PC-9 (cell line): ENCODE data around the gene CALCOCO2. TPM values are rescaled to one million over a fixed set of nuclear protein-coding genes. Genes with fewer than 3 reads are reported as not detected.
"Not testable (repeated sequence)": the region's sequence is repeated elsewhere in the genome, so short reads cannot be mapped to it uniquely, and the experiment has no call there.

Source experiments
- BruUV-seq: library from RNA; stranded (reverse); fragments of 400-500 nt; replicated peaks from 2 replicates; lab custom pipeline; 2021; lab: Mats Ljungman, UMichigan
- CTCF ChIA-PET: fragments of 300-600 bp; sonication (Branson Sonifier 250); formaldehyde crosslinking; loops from one replicate; lab custom pipeline; 2022; ENCODE audit warnings: antibody characterized with exemption; lab: Charles Lee
- POLR2A ChIA-PET: fragments of 300-600 bp; sonication (Branson Sonifier 250); formaldehyde crosslinking; loops from one replicate; lab custom pipeline; 2022; ENCODE audit warnings: antibody characterized with exemption; ENCODE audit not compliant: unreplicated experiment; lab: Charles Lee
- DNase-seq, 2 experiments: peaks; one replicate each; pipeline versions ENCODE4 v3.0.0 to v3.0.0-alpha.2; 2015 to 2022; ENCODE audit warnings: mixed read lengths in 1 of 2
- H2AFZ ChIP-seq: fragments of 200-600 bp; sonication (generic); 2 replicates; pipeline ENCODE4 v1.8.1; 2017; ENCODE audit warnings: antibody characterized with exemption
- H3F3A ChIP-seq: fragments of 200-600 bp; sonication (generic); 2 replicates; pipeline ENCODE4 v1.8.1; 2017; ENCODE audit warnings: antibody characterized with exemption, mild to moderate bottlenecking, low read depth; ENCODE audit not compliant: insufficient read depth
- H3K27ac ChIP-seq: fragments of 200-600 bp; sonication (generic); 2 replicates; pipeline ENCODE4 v1.6.1; 2016; ENCODE audit warnings: mixed run types
- H3K27me3 ChIP-seq: fragments of 200-600 bp; sonication (generic); 2 replicates; pipeline ENCODE4 v1.6.1; 2016; ENCODE audit warnings: low read depth, mixed run types; ENCODE audit not compliant: insufficient read depth
- H3K36me3 ChIP-seq: fragments of 200-600 bp; sonication (generic); 2 replicates; pipeline ENCODE4 v1.6.1; 2016; ENCODE audit warnings: low read depth, mixed run types
- H3K4me1 ChIP-seq: fragments of 200-600 bp; sonication (generic); replicated peaks from 2 replicates; pipeline ENCODE4 v1.6.1; 2016; ENCODE audit warnings: mixed run types; ENCODE audit not compliant: insufficient read depth
- H3K4me2 ChIP-seq: fragments of 200-600 bp; sonication (generic); 2 replicates; pipeline ENCODE4 v1.6.1; 2017; ENCODE audit warnings: mixed run types
- H3K4me3 ChIP-seq: fragments of 200-600 bp; sonication (generic); 2 replicates; pipeline ENCODE4 v1.6.1; 2016; ENCODE audit warnings: mixed run types
- H3K79me2 ChIP-seq: fragments of 200-600 bp; sonication (generic); 2 replicates; pipeline ENCODE4 v1.6.1; 2017; ENCODE audit warnings: low read depth, mixed run types
- H3K9me2 ChIP-seq: fragments of 200-600 bp; sonication (generic); 2 replicates; pipeline ENCODE4 v1.8.1; 2017; ENCODE audit warnings: mild to moderate bottlenecking; ENCODE audit not compliant: insufficient read depth
- H3K9me3 ChIP-seq: fragments of 200-600 bp; sonication (generic); 2 replicates; pipeline ENCODE4 v1.8.1; 2016; ENCODE audit warnings: low read depth; ENCODE audit not compliant: insufficient read depth
- H4K20me1 ChIP-seq: fragments of 200-600 bp; sonication (generic); 2 replicates; pipeline ENCODE4 v1.8.1; 2017; ENCODE audit not compliant: insufficient read depth
- CTCF ChIP-seq: fragments of 200-600 bp; sonication (generic); conservative IDR thresholded peaks from 2 replicates; pipeline ENCODE4 v1.6.1; 2017; ENCODE audit warnings: mixed run types, antibody characterized with exemption, mild to moderate bottlenecking, moderate library complexity
- EZH2 ChIP-seq: fragments of 200-600 bp; sonication (generic); IDR thresholded peaks from 2 replicates; pipeline ENCODE4 v1.8.0; 2017; ENCODE audit warnings: antibody characterized with exemption, low read depth
- intact Hi-C: fragments of 100-400 bp; cut with micrococcal nuclease; formaldehyde crosslinking; loops from one replicate; pipeline ENCODE4 v1.10.0; 2022; ENCODE audit not compliant: unreplicated experiment
- total RNA-seq: library from RNA; stranded (reverse); gene quantifications from 2 replicates; pipeline ENCODE4 v1.2.3, GENCODE V29; 2021

The CALCOCO2 gene
- total RNA-seq, 1 experiment from 2014 or later: 95.9 TPM

- Histone ChIP-seq H3K4me3 (no peak overlapping the region), H2AFZ (no peak overlapping the region), H3K9me3 (no peaks in the 10 kb centered on the region), H3K27ac (no peak overlapping the region), H3K27me3 (peaks cover 14% of the 10 kb centered on the region; the same call in 1 of the 2 replicates), H3F3A (peaks cover 9% of the 10 kb centered on the region; the same call in 1 of the 2 replicates), H3K79me2 (no peaks in the 10 kb centered on the region), H3K4me1 (0 out of 2 replicates have a peak, but pooled peaks cover 3% of the 10 kb centered on the region), H3K4me2 (no peak overlapping the region), H3K36me3 (no peaks in the 10 kb centered on the region), H3K9me2 (no peaks in the 10 kb centered on the region), H4K20me1 (no peaks in the 10 kb centered on the region)
- POLR2A ChIA-PET: no interaction called here
- TF ChIP-seq CTCF (no peak), EZH2 (no peak)
- intact Hi-C loops: no loop called here
- CTCF ChIA-PET: no interaction called here
- no TSS peak for BruUV-seq
- no peak for DNase-seq
Observed at GRCh38 chr17:48818361-48818841, 12.4 kb upstream of the CALCOCO2 start.

- Histone ChIP-seq H3K9me3 (no peaks in the 10 kb centered on the region), H3K27ac (no peak overlapping the region), H3K79me2 (no peaks in the 10 kb centered on the region), H4K20me1 (no peaks in the 10 kb centered on the region), H3K4me1 (0 out of 2 replicates have a peak, but pooled peaks cover 3% of the 10 kb centered on the region), H3K4me2 (no peak overlapping the region), H2AFZ (no peak overlapping the region), H3K27me3 (peaks cover 8% of the 10 kb centered on the region; the same call in 1 of the 2 replicates), H3F3A (peaks cover 9% of the 10 kb centered on the region; the same call in 1 of the 2 replicates), H3K9me2 (no peaks in the 10 kb centered on the region), H3K4me3 (no peak overlapping the region), H3K36me3 (no peaks in the 10 kb centered on the region)
- no TSS peak for BruUV-seq
- intact Hi-C loops: no loop called here
- TF ChIP-seq CTCF: no peak
- no peak for TF ChIP-seq EZH2
- no peak for DNase-seq
- ChIA-PET POLR2A (no interaction called here), CTCF (no interaction called here)
Observed at GRCh38 chr17:48819466-48819865, 11.4 kb upstream of the CALCOCO2 start.

- intact Hi-C loops, H3K4me2 ChIP-seq, H3K79me2 ChIP-seq, CTCF ChIA-PET, H3K27ac ChIP-seq, H4K20me1 ChIP-seq, H3K4me3 ChIP-seq, BruUV-seq, DNase-seq, H2AFZ ChIP-seq, H3K9me3 ChIP-seq, POLR2A ChIA-PET, H3K9me2 ChIP-seq, H3K36me3 ChIP-seq, H3K27me3 ChIP-seq, H3F3A ChIP-seq: not testable (repeated sequence)
- peaks cover 11% of the 10 kb centered on the region for H3K4me1 ChIP-seq
Observed at GRCh38 chr17:48820936-48821335, 9.9 kb upstream of the CALCOCO2 start.
